ENCODE results near the gene SWSAP1.

The SWSAP1 gene

DNA sequence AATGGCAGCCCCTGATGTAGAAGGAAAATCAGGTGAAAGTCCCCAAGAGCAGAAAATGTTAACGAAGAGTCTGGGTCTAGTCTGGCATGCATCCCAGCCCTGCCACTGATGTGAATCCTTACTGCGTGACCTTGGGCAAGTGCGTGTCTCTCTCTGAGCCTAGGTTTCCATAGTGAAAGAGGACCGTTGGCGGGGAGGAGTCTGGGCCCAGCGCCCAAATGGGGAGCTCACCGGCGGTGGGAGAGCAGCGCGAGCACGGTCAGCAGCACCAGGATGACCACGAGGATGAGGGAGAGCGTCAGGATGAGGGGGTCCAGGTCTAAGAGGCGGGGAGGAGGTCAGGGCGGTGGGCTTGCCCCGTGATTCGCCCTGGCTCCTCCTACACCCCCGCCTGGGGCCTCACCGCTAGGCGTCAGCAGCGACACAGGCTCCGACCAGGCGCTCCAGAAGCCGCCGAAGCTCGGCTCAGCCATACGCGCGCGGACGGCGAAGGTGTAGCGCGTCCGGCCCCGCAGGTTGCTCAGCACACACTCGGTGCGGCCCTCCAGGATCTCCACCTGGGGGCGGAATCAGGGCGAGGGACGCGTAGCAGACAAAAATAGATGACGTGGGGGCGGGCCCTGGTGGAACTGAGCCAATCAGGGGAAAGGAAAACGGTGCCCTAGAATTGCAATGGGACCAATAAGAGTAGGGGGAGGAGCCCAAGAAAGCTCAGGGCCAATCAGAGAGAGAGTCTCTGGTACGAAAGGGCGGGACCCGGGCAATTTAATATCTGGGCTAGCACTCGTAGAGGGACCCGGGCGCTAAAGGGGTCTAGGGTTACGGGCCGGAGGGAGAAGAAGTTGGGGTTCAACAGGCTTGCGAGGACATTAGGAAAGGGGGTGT lies 6.4 kb downstream of the SWSAP1 start (continued):
- TF ChIP-seq, protein P1, sequence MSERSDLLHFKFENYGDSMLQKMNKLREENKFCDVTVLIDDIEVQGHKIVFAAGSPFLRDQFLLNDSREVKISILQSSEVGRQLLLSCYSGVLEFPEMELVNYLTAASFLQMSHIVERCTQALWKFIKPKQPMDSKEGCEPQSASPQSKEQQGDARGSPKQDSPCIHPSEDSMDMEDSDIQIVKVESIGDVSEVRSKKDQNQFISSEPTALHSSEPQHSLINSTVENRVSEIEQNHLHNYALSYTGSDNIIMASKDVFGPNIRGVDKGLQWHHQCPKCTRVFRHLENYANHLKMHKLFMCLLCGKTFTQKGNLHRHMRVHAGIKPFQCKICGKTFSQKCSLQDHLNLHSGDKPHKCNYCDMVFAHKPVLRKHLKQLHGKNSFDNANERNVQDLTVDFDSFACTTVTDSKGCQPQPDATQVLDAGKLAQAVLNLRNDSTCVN (tag by site-specific recombination; optimal IDR thresholded peaks at IDR 0.05) = peak; percentile 41
- TF ChIP-seq, protein P2, sequence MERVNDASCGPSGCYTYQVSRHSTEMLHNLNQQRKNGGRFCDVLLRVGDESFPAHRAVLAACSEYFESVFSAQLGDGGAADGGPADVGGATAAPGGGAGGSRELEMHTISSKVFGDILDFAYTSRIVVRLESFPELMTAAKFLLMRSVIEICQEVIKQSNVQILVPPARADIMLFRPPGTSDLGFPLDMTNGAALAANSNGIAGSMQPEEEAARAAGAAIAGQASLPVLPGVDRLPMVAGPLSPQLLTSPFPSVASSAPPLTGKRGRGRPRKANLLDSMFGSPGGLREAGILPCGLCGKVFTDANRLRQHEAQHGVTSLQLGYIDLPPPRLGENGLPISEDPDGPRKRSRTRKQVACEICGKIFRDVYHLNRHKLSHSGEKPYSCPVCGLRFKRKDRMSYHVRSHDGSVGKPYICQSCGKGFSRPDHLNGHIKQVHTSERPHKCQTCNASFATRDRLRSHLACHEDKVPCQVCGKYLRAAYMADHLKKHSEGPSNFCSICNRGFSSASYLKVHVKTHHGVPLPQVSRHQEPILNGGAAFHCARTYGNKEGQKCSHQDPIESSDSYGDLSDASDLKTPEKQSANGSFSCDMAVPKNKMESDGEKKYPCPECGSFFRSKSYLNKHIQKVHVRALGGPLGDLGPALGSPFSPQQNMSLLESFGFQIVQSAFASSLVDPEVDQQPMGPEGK (tag by site-specific recombination; IDR thresholded peaks at IDR 0.05) = peak; percentile 44; the same call in 1 of the 2 replicates
- TF ChIP-seq ZNF600 (tag by site-specific recombination; IDR thresholded peaks at IDR 0.05) = no peak; the same call in 1 of the 2 replicates
- TF ChIP-seq ZNF530 (tag by site-specific recombination; IDR thresholded peaks at IDR 0.05; ENCODE audit: low read depth) = no peak
- TF ChIP-seq, protein P3, sequence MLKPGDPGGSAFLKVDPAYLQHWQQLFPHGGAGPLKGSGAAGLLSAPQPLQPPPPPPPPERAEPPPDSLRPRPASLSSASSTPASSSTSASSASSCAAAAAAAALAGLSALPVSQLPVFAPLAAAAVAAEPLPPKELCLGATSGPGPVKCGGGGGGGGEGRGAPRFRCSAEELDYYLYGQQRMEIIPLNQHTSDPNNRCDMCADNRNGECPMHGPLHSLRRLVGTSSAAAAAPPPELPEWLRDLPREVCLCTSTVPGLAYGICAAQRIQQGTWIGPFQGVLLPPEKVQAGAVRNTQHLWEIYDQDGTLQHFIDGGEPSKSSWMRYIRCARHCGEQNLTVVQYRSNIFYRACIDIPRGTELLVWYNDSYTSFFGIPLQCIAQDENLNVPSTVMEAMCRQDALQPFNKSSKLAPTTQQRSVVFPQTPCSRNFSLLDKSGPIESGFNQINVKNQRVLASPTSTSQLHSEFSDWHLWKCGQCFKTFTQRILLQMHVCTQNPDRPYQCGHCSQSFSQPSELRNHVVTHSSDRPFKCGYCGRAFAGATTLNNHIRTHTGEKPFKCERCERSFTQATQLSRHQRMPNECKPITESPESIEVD (tag by site-specific recombination; IDR thresholded peaks at IDR 0.05) = no peak
- TF ChIP-seq, protein P4, sequence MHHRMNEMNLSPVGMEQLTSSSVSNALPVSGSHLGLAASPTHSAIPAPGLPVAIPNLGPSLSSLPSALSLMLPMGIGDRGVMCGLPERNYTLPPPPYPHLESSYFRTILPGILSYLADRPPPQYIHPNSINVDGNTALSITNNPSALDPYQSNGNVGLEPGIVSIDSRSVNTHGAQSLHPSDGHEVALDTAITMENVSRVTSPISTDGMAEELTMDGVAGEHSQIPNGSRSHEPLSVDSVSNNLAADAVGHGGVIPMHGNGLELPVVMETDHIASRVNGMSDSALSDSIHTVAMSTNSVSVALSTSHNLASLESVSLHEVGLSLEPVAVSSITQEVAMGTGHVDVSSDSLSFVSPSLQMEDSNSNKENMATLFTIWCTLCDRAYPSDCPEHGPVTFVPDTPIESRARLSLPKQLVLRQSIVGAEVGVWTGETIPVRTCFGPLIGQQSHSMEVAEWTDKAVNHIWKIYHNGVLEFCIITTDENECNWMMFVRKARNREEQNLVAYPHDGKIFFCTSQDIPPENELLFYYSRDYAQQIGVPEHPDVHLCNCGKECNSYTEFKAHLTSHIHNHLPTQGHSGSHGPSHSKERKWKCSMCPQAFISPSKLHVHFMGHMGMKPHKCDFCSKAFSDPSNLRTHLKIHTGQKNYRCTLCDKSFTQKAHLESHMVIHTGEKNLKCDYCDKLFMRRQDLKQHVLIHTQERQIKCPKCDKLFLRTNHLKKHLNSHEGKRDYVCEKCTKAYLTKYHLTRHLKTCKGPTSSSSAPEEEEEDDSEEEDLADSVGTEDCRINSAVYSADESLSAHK (tag by site-specific recombination; IDR thresholded peaks at IDR 0.05) = no peak
- TF ChIP-seq MZF1 (tag by site-specific recombination; IDR thresholded peaks at IDR 0.05; ENCODE audit: borderline replicate concordance) = no peak
- TF ChIP-seq ZNF792 (tag by site-specific recombination; IDR thresholded peaks at IDR 0.05) = no peak; the same call in 1 of the 2 replicates
- TF ChIP-seq ZNF596 (tag by site-specific recombination; IDR thresholded peaks at IDR 0.05) = no peak
- no peak for TF ChIP-seq WT1 (tag by site-specific recombination; IDR thresholded peaks at IDR 0.05)
- TF ChIP-seq, protein P5, sequence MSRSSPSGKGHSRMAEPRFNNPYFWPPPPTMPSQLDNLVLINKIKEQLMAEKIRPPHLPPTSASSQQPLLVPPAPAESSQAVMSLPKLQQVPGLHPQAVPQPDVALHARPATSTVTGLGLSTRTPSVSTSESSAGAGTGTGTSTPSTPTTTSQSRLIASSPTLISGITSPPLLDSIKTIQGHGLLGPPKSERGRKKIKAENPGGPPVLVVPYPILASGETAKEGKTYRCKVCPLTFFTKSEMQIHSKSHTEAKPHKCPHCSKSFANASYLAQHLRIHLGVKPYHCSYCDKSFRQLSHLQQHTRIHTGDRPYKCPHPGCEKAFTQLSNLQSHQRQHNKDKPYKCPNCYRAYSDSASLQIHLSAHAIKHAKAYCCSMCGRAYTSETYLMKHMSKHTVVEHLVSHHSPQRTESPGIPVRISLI (tag by site-specific recombination; IDR thresholded peaks at IDR 0.05) = no peak
- peak; percentile 32; the same call in 1 of the 2 replicates for TF ChIP-seq ZBTB17 (tag by site-specific recombination; IDR thresholded peaks at IDR 0.05)

DNA sequence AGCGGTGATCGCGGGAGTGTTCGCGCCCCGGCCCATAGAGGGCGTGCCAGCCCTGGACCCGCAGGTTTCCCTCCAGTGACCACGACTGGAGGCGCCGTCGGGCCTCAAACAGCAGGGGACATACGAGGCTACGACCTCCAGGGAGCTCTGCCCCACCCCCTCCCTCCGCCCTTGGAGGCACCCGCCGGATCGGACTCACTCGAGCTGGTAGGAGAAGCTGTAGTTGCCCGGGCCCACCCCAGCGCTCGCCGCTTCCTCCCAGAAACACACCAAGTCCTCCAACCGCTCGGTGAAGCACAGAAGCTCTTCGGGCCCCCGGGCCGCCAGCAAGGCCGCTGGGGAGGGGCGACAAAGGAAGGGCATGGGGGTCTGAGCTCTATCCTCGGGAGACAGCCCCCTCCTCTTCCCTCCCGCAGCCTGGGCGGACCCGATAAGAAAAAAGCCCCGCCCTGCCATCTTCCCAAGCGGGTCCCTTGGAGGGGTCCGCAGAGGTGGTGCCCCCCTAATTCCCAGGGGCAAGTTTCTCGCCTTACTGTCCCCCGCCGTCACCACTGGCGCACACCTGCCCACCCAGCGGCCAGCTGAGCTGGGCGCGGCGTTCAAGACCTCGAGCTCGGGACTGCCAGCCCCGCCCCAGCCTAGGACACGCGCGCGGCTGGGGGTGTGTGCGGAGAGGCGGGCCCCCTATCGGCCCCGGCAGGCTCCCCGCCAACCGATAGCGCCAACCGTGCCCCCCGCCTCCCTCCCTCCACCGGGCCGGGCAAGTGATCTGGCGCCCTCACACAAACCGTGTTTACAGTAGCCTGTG lies 8.6 kb downstream of the SWSAP1 start:
- H3K4me1 ChIP-seq (ENCODE audit: control insufficient read depth, insufficient read depth, low read length) = no peaks in the 10 kb centered on the region; the same call in 1 of the 2 replicates
- no peaks in the 10 kb centered on the region for H3K9me3 ChIP-seq (ENCODE audit: control insufficient read depth, insufficient read depth, low read depth, low read length)
- H3K27ac ChIP-seq (ENCODE audit: extremely low read depth, low read depth, low read length) = peak overlapping the region; percentile 69; the same call in 1 of the 2 replicates
- H3K4me3 ChIP-seq (ENCODE audit: low read depth, low read length) = peak overlapping the region; percentile 41
- CTCF ChIA-PET = interaction anchor here (0.6 to 5.9 kb wide), 35 partner anchors 8 to 1344 kb away, joined by 3 to 66 read pairs (median 5); partner anchors contain the start of genes ELAVL3, ELOF1, ODAD3 and PRKCSH
- POLR2A ChIA-PET = interaction anchor here (0.5 to 2.8 kb wide), 13 partner anchors 9 to 99 kb away, joined by 3 to 22 read pairs (median 6); partner anchors contain the start of genes ODAD3, PRKCSH, RGL3 and SWSAP1
- H3K36me3 ChIP-seq (ENCODE audit: control insufficient read depth in 2 of 2, insufficient read depth in 1 of 2, low read length in 2 of 2) = peaks cover 0 to 12% of the 10 kb centered on the region in 2 experiments; a peak in 2 of 3 replicates
- TF ChIP-seq ZNF585B (tag by site-specific recombination; IDR thresholded peaks at IDR 0.05) = no peak
- TF ChIP-seq ZNF747 (tag by site-specific recombination; IDR thresholded peaks at IDR 0.05) = no peak
- no peak for TF ChIP-seq PRDM1 (tag by site-specific recombination; IDR thresholded peaks at IDR 0.05)
- peak; percentile 89 for TF ChIP-seq SP2 (tag by site-specific recombination; IDR thresholded peaks at IDR 0.05)
- TF ChIP-seq ZNF2 (tag by site-specific recombination; IDR thresholded peaks at IDR 0.05) = peak; percentile 80
- no peak for TF ChIP-seq ZNF350 (tag by site-specific recombination; IDR thresholded peaks at IDR 0.05)
- TF ChIP-seq, protein P6, sequence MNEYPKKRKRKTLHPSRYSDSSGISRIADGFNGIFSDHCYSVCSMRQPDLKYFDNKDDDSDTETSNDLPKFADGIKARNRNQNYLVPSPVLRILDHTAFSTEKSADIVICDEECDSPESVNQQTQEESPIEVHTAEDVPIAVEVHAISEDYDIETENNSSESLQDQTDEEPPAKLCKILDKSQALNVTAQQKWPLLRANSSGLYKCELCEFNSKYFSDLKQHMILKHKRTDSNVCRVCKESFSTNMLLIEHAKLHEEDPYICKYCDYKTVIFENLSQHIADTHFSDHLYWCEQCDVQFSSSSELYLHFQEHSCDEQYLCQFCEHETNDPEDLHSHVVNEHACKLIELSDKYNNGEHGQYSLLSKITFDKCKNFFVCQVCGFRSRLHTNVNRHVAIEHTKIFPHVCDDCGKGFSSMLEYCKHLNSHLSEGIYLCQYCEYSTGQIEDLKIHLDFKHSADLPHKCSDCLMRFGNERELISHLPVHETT (tag by site-specific recombination; IDR thresholded peaks at IDR 0.05) = no peak; the same call in 1 of the 2 replicates
- TF ChIP-seq, protein P3 (tag by site-specific recombination; IDR thresholded peaks at IDR 0.05) = no peak
- no peak for TF ChIP-seq GFI1B (tag by site-specific recombination; IDR thresholded peaks at IDR 0.05)
- no peak for TF ChIP-seq TCF7L2 (IDR thresholded peaks at IDR 0.05; ENCODE audit: borderline replicate concordance, low read depth, low read length)
